GM19023 (cell line): ENCODE data around the gene CFTR.
"Not testable (repeated sequence)": the region's sequence is repeated elsewhere in the genome, so short reads cannot be mapped to it uniquely, and the experiment has no call there.

Experiments used
- ATAC-seq: cut with Tn5 transposase; IDR thresholded peaks from one replicate; pipeline ENCODE4 v1.9.1; 2021; ENCODE audit warnings: mild to moderate bottlenecking, moderate library complexity; ENCODE audit not compliant: unreplicated experiment

The CFTR gene

GRCh38 chr7:117493460-117493859 is 13.6 kb downstream of the CFTR start:
- no peak for ATAC-seq

GRCh38 chr7:117495308-117495707 is 15.5 kb downstream of the CFTR start:
- ATAC-seq: no peak

GRCh38 chr7:117502331-117502730 is 22.5 kb downstream of the CFTR start:
- ATAC-seq: no peak

GRCh38 chr7:117505238-117505637 is 25.4 kb downstream of the CFTR start:
- ATAC-seq: no peak

- no peak for ATAC-seq
Observed at GRCh38 chr7:117508676-117509075, 28.9 kb downstream of the CFTR start.

- not testable (repeated sequence) for ATAC-seq
Observed at GRCh38 chr7:117517194-117517593, 37.4 kb downstream of the CFTR start.

GRCh38 chr7:117530390-117530789 is 50.6 kb downstream of the CFTR start:
- no peak for ATAC-seq

- no peak for ATAC-seq
Observed at GRCh38 chr7:117531595-117532244, 51.9 kb downstream of the CFTR start.

GRCh38 chr7:117538053-117538452 is 58.2 kb downstream of the CFTR start:
- no peak for ATAC-seq

GRCh38 chr7:117544061-117544460 is 64.2 kb downstream of the CFTR start:
- ATAC-seq: no peak

GRCh38 chr7:117548035-117548434 is 68.2 kb downstream of the CFTR start:
- no peak for ATAC-seq

- ATAC-seq: no peak
Observed at GRCh38 chr7:117550625-117551024, 70.8 kb downstream of the CFTR start.

GRCh38 chr7:117552660-117553059 is 72.8 kb downstream of the CFTR start:
- no peak for ATAC-seq

GRCh38 chr7:117555260-117555659 is 75.4 kb downstream of the CFTR start:
- ATAC-seq: no peak

- no peak for ATAC-seq
Observed at GRCh38 chr7:117559391-117559790, 79.6 kb downstream of the CFTR start.

- ATAC-seq: no peak
Observed at GRCh38 chr7:117560030-117560429, 80.2 kb downstream of the CFTR start.

GRCh38 chr7:117562759-117563158 is 82.9 kb downstream of the CFTR start:
- no peak for ATAC-seq

GRCh38 chr7:117564080-117564479 is 84.3 kb downstream of the CFTR start:
- ATAC-seq: no peak

- ATAC-seq: no peak
Observed at GRCh38 chr7:117564627-117565026, 84.8 kb downstream of the CFTR start.

GRCh38 chr7:117565226-117565625 is 85.4 kb downstream of the CFTR start:
- ATAC-seq: no peak

- ATAC-seq: no peak
Observed at GRCh38 chr7:117567781-117568180, 88.0 kb downstream of the CFTR start.

- no peak for ATAC-seq
Observed at GRCh38 chr7:117572856-117573620, 93.2 kb downstream of the CFTR start.

GRCh38 chr7:117581424-117581823 is 101.6 kb downstream of the CFTR start:
- no peak for ATAC-seq
